ENCODE measurements around the gene TYK2.

DNA sequence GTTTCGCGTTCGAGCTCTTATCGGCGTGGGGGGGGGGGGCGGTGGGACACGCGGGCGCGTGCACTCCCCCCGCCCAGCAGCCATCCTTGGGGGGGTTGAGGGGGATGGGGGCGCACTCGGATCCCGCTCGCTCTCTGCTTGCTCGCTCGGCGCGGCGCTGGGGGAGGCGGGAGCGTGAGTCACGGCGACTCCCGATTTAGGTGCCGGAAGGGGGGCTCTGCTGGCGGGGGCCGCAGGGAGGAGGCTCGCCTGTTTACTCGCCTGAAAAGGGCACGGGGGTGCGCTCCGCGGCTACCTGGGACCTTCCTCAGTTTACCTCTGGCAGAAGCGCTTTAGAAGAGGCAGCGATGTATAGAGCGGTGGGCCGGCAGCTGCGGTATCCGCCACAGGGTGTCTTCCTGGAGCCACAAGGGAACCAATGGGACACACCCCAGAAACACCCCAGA is 38.9 kb upstream of the TYK2 start:
- TF ChIP-seq HINFP (tag; conservative IDR thresholded peaks at IDR 0.05; ENCODE audit: low read depth): no peak
- TF ChIP-seq MLX (CRISPR knock-in tag; conservative IDR thresholded peaks at IDR 0.05): no peak

All from K562 (cell line).